ENCODE measurements around the gene SLC8A3. TPM values are rescaled to one million over a fixed set of nuclear protein-coding genes. Genes with fewer than 3 reads are reported as not detected.

Gene SLC8A3
- total RNA-seq, 1 experiment from 2014 or later = not detected

DNA sequence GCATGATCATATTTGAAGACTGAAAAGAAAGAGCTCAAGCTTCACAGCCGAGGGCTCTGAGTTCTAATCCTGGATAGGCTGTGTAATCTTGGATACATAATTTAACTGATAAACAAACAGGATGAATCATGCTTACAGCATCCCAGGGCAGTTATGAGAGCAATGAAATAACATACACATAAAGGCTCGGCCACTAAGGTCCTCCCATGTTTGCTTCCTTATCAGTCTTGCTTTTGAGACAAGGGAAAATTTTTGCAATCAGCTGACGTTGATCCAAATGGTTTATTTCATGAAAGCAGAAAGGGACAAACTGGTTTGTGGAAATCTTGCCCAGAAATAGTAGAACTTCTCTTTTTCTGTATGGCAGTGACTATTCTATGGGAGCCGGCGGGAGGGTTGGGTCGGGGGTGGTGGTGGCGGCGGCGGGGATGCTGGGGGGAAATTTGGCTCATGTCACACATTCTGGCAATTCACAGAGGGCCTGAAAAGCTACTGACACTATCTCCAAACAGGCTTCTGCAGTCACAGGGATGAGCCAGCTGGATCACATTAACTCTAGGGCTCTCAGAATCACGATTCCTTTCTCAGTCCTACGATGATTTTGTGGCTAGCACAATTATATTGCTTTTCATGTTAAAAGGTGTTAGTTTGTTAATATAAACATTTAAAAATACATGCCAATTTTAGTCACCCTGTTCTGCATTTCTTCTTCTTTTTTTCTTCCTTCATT lies 124.5 kb downstream of the SLC8A3 start:
- Histone ChIP-seq H3K9me3 (ENCODE audit: control insufficient read depth, insufficient read depth, low read depth, low read length) (no peaks in the 10 kb centered on the region), H3K27me3 (ENCODE audit: control insufficient read depth, insufficient read depth, low read length) (no peaks in the 10 kb centered on the region), H3K36me3 (ENCODE audit: control insufficient read depth, insufficient read depth, low read length) (no peaks in the 10 kb centered on the region), H3K4me3 (ENCODE audit: low read depth in 2 of 2, low read length in 2 of 2) (no peak overlapping the region), H3K4me1 (ENCODE audit: control insufficient read depth, insufficient read depth, low read length) (no peaks in the 10 kb centered on the region), H3K27ac (ENCODE audit: low read length) (no peak overlapping the region)
- no peak for TF ChIP-seq TCF7L2 (IDR thresholded peaks at IDR 0.05; ENCODE audit: low read depth, low read length)
- TF ChIP-seq, protein P1, sequence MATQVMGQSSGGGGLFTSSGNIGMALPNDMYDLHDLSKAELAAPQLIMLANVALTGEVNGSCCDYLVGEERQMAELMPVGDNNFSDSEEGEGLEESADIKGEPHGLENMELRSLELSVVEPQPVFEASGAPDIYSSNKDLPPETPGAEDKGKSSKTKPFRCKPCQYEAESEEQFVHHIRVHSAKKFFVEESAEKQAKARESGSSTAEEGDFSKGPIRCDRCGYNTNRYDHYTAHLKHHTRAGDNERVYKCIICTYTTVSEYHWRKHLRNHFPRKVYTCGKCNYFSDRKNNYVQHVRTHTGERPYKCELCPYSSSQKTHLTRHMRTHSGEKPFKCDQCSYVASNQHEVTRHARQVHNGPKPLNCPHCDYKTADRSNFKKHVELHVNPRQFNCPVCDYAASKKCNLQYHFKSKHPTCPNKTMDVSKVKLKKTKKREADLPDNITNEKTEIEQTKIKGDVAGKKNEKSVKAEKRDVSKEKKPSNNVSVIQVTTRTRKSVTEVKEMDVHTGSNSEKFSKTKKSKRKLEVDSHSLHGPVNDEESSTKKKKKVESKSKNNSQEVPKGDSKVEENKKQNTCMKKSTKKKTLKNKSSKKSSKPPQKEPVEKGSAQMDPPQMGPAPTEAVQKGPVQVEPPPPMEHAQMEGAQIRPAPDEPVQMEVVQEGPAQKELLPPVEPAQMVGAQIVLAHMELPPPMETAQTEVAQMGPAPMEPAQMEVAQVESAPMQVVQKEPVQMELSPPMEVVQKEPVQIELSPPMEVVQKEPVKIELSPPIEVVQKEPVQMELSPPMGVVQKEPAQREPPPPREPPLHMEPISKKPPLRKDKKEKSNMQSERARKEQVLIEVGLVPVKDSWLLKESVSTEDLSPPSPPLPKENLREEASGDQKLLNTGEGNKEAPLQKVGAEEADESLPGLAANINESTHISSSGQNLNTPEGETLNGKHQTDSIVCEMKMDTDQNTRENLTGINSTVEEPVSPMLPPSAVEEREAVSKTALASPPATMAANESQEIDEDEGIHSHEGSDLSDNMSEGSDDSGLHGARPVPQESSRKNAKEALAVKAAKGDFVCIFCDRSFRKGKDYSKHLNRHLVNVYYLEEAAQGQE (IDR thresholded peaks at IDR 0.05; ENCODE audit: insufficient read depth in 1 of 2, low read depth in 2 of 2, low read length in 1 of 2) = no peak
- TF ChIP-seq, protein P2, sequence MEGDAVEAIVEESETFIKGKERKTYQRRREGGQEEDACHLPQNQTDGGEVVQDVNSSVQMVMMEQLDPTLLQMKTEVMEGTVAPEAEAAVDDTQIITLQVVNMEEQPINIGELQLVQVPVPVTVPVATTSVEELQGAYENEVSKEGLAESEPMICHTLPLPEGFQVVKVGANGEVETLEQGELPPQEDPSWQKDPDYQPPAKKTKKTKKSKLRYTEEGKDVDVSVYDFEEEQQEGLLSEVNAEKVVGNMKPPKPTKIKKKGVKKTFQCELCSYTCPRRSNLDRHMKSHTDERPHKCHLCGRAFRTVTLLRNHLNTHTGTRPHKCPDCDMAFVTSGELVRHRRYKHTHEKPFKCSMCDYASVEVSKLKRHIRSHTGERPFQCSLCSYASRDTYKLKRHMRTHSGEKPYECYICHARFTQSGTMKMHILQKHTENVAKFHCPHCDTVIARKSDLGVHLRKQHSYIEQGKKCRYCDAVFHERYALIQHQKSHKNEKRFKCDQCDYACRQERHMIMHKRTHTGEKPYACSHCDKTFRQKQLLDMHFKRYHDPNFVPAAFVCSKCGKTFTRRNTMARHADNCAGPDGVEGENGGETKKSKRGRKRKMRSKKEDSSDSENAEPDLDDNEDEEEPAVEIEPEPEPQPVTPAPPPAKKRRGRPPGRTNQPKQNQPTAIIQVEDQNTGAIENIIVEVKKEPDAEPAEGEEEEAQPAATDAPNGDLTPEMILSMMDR (IDR thresholded peaks at IDR 0.05) = no peak
- TF ChIP-seq SIN3A (IDR thresholded peaks at IDR 0.05; ENCODE audit: borderline replicate concordance, insufficient read depth, low read depth, low read length) = no peak
- no peak for TF ChIP-seq POLR2AphosphoS5 (IDR thresholded peaks at IDR 0.05; ENCODE audit: low read depth, low read length)
- CTCF ChIA-PET = no interaction called here
- DNase-seq (ENCODE audit: low read depth, low spot score) = no peak
- BruUV-seq (replicated peaks) = no TSS peak
- in situ Hi-C loops (cut with HindIII; ENCODE audit: low pct_unique_long_range_greater_than_20kb, low sequenced_read_pairs) (no loop called here), intact Hi-C loops (cut with micrococcal nuclease; ENCODE audit: unreplicated experiment) (no loop called here)
- ATAC-seq = no peak
- POLR2A ChIA-PET = no interaction called here

DNA sequence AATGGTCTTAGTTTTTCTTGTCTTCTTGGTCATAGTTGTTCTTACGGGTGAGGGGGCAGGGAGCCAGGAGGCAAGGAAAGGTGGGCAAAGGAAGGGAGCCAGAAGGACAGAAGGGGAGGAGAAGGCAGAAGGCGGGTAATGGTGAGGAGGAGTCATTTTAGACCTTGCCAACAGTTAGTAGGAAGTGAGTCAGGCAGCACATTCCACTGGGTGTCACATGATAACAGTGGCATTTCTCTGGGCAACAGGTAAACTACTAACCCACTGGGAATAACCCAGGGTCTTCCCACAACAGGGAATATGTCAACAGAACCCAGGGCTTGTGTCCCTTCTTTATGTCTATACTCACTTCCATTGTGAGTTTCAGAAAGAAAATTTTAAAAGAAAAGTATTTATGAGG lies 127.6 kb downstream of the SLC8A3 start:
- Histone ChIP-seq H3K27ac (ENCODE audit: low read length) (no peak overlapping the region), H3K27me3 (ENCODE audit: control insufficient read depth, insufficient read depth, low read length) (no peaks in the 10 kb centered on the region), H3K36me3 (ENCODE audit: control insufficient read depth, insufficient read depth, low read length) (no peaks in the 10 kb centered on the region), H3K4me1 (ENCODE audit: control insufficient read depth, insufficient read depth, low read length) (no peaks in the 10 kb centered on the region), H3K9me3 (ENCODE audit: control insufficient read depth, insufficient read depth, low read depth, low read length) (no peaks in the 10 kb centered on the region), H3K4me3 (ENCODE audit: low read depth in 2 of 2, low read length in 2 of 2) (no peak overlapping the region)
- ChIA-PET POLR2A (no interaction called here), CTCF (no interaction called here)
- DNase-seq (ENCODE audit: low read depth, low spot score) = no peak
- no peak for ATAC-seq
- intact Hi-C loops (cut with micrococcal nuclease; ENCODE audit: unreplicated experiment) (no loop called here), in situ Hi-C loops (cut with HindIII; ENCODE audit: low pct_unique_long_range_greater_than_20kb, low sequenced_read_pairs) (no loop called here)
- BruUV-seq (replicated peaks) = no TSS peak
- TF ChIP-seq SIN3A (IDR thresholded peaks at IDR 0.05; ENCODE audit: borderline replicate concordance, insufficient read depth, low read depth, low read length) (no peak), POLR2AphosphoS5 (IDR thresholded peaks at IDR 0.05; ENCODE audit: low read depth, low read length) (no peak), TCF7L2 (IDR thresholded peaks at IDR 0.05; ENCODE audit: low read depth, low read length) (no peak)
- TF ChIP-seq, protein P2 (IDR thresholded peaks at IDR 0.05) = no peak
- TF ChIP-seq, protein P1 (IDR thresholded peaks at IDR 0.05; ENCODE audit: insufficient read depth in 1 of 2, low read depth in 2 of 2, low read length in 1 of 2) = no peak
